IPS-18a (cell line): Measurements from ENCODE around the gene PDK1.
A peak's percentile ranks its signal among the peaks of the same experiment; 100 is the strongest.
"Not testable (repeated sequence)": the region's sequence is repeated elsewhere in the genome, so short reads cannot be mapped to it uniquely, and the experiment has no call there.

Experiments used
- H3K27ac ChIP-seq: one replicate; pipeline ENCODE4 v1.5.1; 2013; ENCODE audit warnings: low read length
- H3K27me3 ChIP-seq: one replicate; pipeline ENCODE4 v1.6.1; 2013; ENCODE audit warnings: mild to moderate bottlenecking, low read length; ENCODE audit not compliant: control insufficient read depth, insufficient read depth
- H3K36me3 ChIP-seq: one replicate; pipeline ENCODE4 v1.6.1; 2013; ENCODE audit warnings: low read depth, low read length; ENCODE audit not compliant: control insufficient read depth
- H3K4me1 ChIP-seq: one replicate; pipeline ENCODE4 v1.6.1; 2013; ENCODE audit warnings: low read depth, low read length; ENCODE audit not compliant: control insufficient read depth
- H3K4me3 ChIP-seq: one replicate; pipeline ENCODE4 v1.5.1; 2013; ENCODE audit warnings: low read length
- H3K9ac ChIP-seq: one replicate; pipeline ENCODE4 v1.6.1; 2013; ENCODE audit warnings: mild to moderate bottlenecking, low read length, moderate library complexity
- H3K9me3 ChIP-seq: one replicate; pipeline ENCODE4 v1.6.1; 2013; ENCODE audit warnings: low read depth, low read length; ENCODE audit not compliant: control insufficient read depth

The PDK1 gene

DNA sequence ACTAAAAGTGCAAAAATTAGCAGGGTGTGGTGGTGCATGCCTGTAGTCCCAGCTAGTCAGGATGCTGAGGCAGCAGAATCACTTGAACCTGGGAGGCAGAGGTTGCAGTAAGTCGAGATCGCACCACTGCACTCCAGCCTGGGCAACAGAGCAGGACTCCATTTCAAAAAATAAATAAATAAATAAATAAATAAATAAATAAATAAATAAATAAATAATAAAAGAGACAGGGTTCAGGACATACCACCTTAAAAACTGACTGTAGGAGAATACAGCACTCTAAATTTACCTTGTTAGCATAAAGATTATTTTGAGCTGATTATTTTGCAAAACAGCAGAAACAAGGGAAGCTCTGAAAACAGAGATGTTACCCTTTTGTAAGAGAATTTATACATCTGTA is 23.4 kb upstream of the PDK1 start:
- H3K9me3 ChIP-seq, H3K36me3 ChIP-seq, H3K4me3 ChIP-seq, H3K27ac ChIP-seq, H3K9ac ChIP-seq, H3K27me3 ChIP-seq: not testable (repeated sequence)
- H3K4me1 ChIP-seq = peaks cover 33% of the 10 kb centered on the region

DNA sequence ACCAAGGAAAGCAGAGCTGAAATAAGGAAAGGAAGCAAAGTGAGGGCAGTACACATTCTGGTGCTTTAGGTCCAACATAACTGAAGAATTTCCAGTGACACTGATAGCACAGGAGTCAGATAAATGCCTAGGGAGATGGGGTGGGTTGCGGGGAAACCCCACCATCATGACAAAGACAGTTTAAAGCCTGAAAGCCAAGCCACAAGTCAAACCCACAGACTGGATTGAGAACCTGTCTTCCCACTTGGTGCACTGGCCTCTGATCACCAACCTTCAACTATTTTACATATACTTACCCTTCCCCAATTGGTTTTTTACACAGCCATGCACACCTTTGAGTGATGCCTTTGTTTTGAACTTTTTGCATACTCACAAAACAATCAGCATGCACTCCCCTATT is 22.2 kb upstream of the PDK1 start:
- H3K9ac ChIP-seq = no peak overlapping the region
- H3K27ac ChIP-seq = peak overlapping the region; percentile 4
- peaks cover 33% of the 10 kb centered on the region for H3K4me1 ChIP-seq
- no peaks in the 10 kb centered on the region for H3K27me3 ChIP-seq
- no peaks in the 10 kb centered on the region for H3K36me3 ChIP-seq
- H3K9me3 ChIP-seq = peaks cover 2% of the 10 kb centered on the region
- no peak overlapping the region for H3K4me3 ChIP-seq

DNA sequence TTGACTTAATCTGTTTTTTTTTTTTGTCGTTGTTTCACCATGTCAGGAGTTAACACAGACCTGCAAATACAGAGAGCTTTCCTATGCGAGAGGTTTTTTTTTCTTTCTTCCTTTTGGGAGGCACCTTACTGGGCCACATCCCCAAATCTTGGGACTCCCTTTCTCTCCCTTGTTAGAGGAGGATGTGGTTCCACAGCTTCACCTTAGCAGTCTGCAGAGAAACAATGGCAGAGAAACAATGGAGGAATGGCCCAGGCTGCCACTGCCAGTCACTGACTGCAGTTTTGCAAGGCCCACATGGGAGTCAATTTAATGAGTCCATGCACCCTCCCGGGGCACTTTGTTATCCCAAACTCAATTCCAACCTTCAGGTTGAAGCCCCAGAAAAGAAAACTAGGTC is 20.8 kb upstream of the PDK1 start:
- Histone ChIP-seq H3K9ac (peak overlapping the region; percentile 12), H3K27ac (peak overlapping the region; percentile 64), H3K4me1 (peaks cover 33% of the 10 kb centered on the region), H3K27me3 (no peaks in the 10 kb centered on the region), H3K36me3 (no peaks in the 10 kb centered on the region), H3K4me3 (peak overlapping the region; percentile 12), H3K9me3 (peaks cover 10% of the 10 kb centered on the region)

DNA sequence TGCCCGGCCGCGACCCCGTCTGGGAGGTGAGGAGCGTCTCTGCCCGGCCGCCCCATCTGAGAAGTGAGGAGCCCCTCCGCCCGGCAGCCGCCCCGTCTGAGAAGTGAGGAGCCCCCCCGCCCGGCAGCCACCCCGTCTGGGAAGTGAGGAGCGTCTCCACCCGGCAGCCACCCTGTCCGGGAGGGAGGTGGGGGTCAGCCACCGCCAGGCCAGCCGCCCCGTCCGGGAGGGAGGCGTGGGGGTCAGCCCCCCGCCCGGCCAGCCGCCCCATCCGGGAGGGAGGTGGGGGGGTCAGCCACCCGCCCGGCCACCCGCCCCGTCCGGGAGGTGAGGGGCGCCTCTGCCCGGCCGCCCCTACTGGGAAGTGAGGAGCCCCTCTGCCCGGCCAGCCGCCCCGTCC is 18.0 kb upstream of the PDK1 start:
- not testable (repeated sequence) for H3K9ac ChIP-seq, H3K36me3 ChIP-seq, H3K4me3 ChIP-seq, H3K27me3 ChIP-seq, H3K27ac ChIP-seq
- peaks cover 29% of the 10 kb centered on the region for H3K4me1 ChIP-seq
- H3K9me3 ChIP-seq = peaks cover 15% of the 10 kb centered on the region

DNA sequence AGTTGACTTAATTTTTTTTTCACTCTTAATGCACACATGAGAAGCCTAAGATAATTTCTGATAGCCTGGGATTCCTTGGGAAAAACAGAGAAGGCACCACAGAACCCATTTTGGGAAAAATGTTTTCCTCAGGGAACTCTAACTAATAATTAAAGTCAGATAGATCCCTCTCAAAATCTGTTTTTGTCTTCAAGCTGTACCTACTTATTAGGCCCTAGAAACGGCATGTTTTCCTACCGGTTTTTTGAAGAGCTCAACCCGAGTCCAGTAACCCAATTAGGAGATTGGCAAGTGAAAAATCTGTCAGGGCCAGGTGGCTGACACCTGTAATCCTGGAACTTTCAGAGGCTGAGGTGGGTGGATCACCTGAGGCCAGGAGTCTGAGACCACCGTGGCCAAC is 16.1 kb upstream of the PDK1 start:
- H3K36me3 ChIP-seq = no peaks in the 10 kb centered on the region
- H3K4me3 ChIP-seq = no peak overlapping the region
- H3K4me1 ChIP-seq = peaks cover 13% of the 10 kb centered on the region
- H3K9me3 ChIP-seq = peaks cover 15% of the 10 kb centered on the region
- H3K9ac ChIP-seq = no peak overlapping the region
- no peaks in the 10 kb centered on the region for H3K27me3 ChIP-seq
- no peak overlapping the region for H3K27ac ChIP-seq

DNA sequence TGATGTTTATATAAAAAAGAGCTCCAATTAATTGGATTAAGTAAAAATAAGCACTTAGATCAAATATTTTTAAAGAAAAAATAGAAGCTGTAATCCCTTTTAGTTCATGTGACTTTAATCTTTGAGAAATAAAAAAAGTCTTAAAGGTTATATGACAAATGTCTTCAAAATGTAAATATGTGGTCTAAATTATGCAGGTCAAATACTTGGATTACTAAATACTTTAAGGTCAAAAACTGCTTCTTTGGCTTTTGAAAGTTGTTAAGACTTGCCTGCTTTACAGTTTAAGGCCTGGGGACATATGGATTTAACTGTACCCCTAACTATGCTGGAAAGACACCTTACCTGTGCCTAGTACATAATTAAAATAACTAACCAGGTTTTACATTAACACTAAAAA is 15.5 kb upstream of the PDK1 start:
- H3K9me3 ChIP-seq = peaks cover 15% of the 10 kb centered on the region
- H3K4me3 ChIP-seq = no peak overlapping the region
- no peaks in the 10 kb centered on the region for H3K27me3 ChIP-seq
- peaks cover 6% of the 10 kb centered on the region for H3K4me1 ChIP-seq
- no peak overlapping the region for H3K27ac ChIP-seq
- no peak overlapping the region for H3K9ac ChIP-seq
- H3K36me3 ChIP-seq = no peaks in the 10 kb centered on the region

DNA sequence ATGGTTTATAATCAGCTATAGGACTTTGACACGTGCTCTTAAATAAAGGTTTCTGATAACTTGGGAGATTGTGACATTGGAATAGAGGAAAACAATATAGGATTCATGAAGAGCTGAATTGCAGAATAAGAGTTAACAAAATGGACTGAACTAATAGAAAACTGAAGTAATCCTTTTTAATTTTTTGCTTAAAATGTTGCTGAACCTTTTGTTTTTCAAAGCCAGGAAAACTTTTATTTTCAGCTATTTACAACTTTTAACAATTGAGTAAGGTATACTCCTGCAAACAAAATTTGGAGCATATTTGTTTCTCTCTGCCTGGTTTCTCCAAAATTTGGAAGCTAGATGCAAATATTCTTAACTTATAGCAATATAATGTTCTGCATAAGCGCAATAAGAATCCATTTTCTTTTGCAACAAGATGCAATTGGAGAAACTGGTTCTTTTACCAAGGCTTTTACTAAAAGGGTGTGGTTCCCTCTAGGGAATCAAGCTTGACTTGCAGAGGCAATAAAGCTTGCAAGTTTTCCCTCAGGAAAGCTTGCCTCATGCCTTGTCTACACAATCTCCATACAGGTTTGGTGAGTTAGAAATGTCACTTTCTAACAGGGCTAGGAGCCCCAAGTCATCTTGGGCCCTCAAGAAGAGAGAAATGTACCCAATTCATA is 10.3 kb upstream of the PDK1 start:
- no peak overlapping the region for H3K27ac ChIP-seq

DNA sequence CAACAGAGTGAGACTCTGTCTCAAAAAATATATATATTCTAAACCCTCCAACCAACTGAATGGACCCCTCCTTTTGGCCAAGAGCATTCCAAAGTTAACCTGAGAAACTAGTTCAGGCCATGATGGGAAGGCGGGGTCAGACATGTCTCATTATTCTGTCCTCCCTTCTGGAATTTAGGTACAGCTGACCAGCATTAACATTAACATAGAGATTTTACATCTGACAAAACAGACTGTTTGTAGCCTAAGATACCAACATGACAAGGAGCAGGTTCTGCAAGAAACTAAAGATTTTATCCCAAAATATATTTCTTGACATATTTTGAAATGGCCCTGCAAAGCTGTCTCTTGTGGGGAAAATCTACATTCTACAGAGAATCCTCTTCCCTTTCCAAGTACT is 6.8 kb upstream of the PDK1 start:
- peak overlapping the region; percentile 4 for H3K27ac ChIP-seq

More for the DNA sequence above, 10.3 kb upstream of the PDK1 start:
- Histone ChIP-seq H3K9ac (no peak overlapping the region), H3K27me3 (no peaks in the 10 kb centered on the region), H3K36me3 (no peaks in the 10 kb centered on the region), H3K9me3 (peaks cover 20% of the 10 kb centered on the region), H3K4me1 (peaks cover 18% of the 10 kb centered on the region), H3K4me3 (no peak overlapping the region)

DNA sequence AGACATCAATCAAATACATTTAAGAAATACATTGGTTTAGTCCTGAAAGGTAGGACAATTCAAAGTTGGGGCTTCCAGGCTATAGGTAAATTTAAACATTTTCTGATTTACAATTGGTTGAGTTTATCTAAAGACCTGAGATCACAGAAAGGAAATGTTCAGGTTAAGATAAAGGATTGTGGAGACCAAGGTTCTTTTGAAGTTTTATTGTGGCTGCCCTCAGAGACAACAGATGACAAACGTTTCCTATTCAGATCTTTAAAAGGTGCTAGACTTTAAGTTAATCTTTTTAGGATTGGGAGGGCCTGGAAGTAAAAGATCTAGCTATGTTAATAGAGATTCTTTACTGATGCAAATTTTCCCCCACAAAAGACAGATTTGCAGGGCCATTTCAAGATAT is 6.1 kb upstream of the PDK1 start:
- Histone ChIP-seq H3K27ac (peak overlapping the region; percentile 4), H3K9me3 (peaks cover 17% of the 10 kb centered on the region), H3K4me1 (peaks cover 60% of the 10 kb centered on the region)
- H3K27me3 ChIP-seq, H3K36me3 ChIP-seq, H3K9ac ChIP-seq, H3K4me3 ChIP-seq: not testable (repeated sequence)

More for the DNA sequence above, 6.8 kb upstream of the PDK1 start:
- Histone ChIP-seq H3K36me3 (no peaks in the 10 kb centered on the region), H3K9me3 (peaks cover 17% of the 10 kb centered on the region), H3K4me1 (peaks cover 53% of the 10 kb centered on the region), H3K4me3 (no peak overlapping the region), H3K27me3 (no peaks in the 10 kb centered on the region), H3K9ac (no peak overlapping the region)

DNA sequence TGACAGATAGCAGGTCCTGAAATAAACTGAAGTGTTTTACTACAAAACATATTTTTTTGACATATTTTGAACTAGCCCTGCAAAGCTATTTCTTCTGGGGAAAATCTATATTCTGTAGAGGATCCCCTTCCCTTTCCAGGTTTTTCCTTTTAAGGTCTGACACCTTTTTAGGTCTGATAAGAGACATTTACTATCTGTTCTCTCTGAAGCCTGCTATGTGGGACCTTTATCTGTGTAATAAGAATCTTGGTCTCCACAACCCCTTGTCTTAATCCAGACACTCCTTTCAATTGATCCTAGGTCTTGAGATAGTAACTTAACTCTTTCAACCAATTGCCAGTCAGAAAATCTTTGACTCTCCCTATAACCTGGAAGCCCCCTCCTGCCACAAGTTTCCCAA is 5.5 kb upstream of the PDK1 start:
- Histone ChIP-seq H3K9me3 (peaks cover 17% of the 10 kb centered on the region), H3K4me1 (peaks cover 64% of the 10 kb centered on the region), H3K9ac (peak overlapping the region; percentile 24), H3K4me3 (no peak overlapping the region), H3K36me3 (no peaks in the 10 kb centered on the region), H3K27me3 (peaks cover 5% of the 10 kb centered on the region), H3K27ac (peak overlapping the region; percentile 22)

DNA sequence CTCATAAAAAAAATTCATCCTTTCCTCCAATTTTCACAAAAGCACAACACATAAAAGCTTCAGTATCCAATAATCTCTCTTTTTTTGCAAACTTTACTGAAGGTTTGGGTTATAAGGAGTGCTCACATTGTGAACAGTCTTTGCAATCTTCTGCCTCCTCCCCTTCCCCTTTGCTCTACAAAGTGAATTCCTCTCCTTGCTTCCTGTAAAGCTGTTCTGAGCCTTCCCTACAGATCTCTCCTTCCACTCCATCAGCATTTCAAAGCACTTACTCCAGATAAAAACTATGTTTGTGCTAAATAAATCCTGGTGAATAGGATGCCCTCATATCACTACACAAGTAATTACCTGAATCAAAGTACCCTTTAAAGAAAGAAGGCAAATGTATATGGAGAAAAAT is 4.6 kb upstream of the PDK1 start:
- Histone ChIP-seq H3K4me3 (peak overlapping the region; percentile 23), H3K36me3 (no peaks in the 10 kb centered on the region), H3K9me3 (peaks cover 9% of the 10 kb centered on the region), H3K27ac (peak overlapping the region; percentile 49), H3K27me3 (peaks cover 5% of the 10 kb centered on the region), H3K9ac (peak overlapping the region; percentile 24), H3K4me1 (peaks cover 64% of the 10 kb centered on the region)

DNA sequence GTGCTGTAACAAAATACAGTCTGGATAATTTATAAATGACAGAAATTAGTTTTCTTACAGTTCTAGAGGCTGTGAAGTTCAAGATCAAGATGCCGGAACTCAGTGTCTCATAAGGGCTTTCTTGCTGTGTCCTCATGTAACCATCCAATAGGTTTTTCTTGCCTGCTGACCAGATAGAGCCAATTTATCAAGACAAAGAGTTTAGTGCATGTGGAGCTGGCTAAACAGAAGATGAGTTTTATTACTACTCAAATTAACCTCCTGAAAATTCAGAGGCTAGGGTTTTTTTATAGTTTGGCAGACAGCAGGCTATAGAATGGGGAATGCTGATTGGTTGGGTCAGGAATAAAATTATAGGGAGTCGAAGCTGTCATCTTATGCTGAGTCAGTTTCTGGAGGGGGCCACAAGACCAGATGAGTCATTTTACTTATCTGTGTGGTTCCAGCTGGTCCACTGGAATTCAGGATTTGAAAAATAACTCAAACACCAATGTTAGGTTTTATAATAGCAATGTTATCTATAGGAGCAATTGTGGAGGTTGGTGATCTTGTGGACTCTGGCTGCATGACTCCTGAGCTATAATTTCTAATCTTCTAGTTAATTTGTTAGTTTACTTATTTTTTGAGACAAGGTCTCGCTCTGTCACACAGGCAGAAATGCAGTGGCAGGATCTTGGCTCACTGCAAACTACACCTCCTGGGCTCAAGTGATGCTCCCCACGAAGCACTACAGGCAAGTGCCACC is 3.2 kb upstream of the PDK1 start:
- H3K36me3 ChIP-seq = no peaks in the 10 kb centered on the region
- H3K27me3 ChIP-seq = peaks cover 5% of the 10 kb centered on the region
- H3K4me1 ChIP-seq = peaks cover 69% of the 10 kb centered on the region
- H3K4me3 ChIP-seq = no peak overlapping the region
- no peak overlapping the region for H3K9ac ChIP-seq
- H3K27ac ChIP-seq = no peak overlapping the region
- no peaks in the 10 kb centered on the region for H3K9me3 ChIP-seq
